ENCODE results near the gene ELL.

The ELL gene

DNA sequence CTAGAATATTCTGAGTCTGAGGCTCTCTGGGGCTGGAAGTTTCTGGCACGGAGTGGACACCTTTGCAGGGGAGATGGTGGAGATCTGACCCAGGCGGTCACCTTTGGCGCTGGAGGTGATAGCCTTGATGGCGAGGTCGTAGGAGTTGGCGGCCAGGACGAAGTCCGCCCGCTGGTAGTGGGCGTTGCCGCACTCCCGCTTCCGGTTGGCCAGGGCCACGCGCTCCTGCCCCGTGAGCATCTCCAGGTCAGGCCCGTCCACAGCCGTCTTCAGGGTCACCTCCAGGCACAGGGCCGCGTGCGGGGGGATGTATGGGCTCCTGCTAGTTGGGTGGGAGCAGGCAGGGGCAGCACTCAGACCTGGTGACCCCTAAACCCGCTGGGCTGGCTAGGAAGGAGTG lies 16.2 kb upstream of the ELL start:
- peak overlapping the region; percentile 87 for H2BK5ac ChIP-seq (ENCODE audit: low read length)
- H3K4ac ChIP-seq (ENCODE audit: low read length), result no peak overlapping the region
- no peak overlapping the region for H2BK15ac ChIP-seq (ENCODE audit: low read length)
- H3K9ac ChIP-seq (ENCODE audit: low read depth, low read length, poor library complexity), result no peak overlapping the region
- no peak for DNase-seq (ENCODE audit: low spot score)
- WGBS, 2 donors (ENCODE audit: extremely low coverage in 2 of 2, insufficient read length in 2 of 2, insufficient replicate concordance in 1 of 2), result no CpG with 5 or more reads among the region's 22 CpGs
- peak overlapping the region; percentile 8 for H3K14ac ChIP-seq (ENCODE audit: low read length)
- H3K27ac ChIP-seq (replicated peaks; ENCODE audit: low read length), result no peak overlapping the region
- H3K18ac ChIP-seq (ENCODE audit: low read length), result no peak overlapping the region
- peaks cover 45 to 70% of the 10 kb centered on the region in 2 donors for H3K36me3 ChIP-seq (replicated peaks in 1 of 2; ENCODE audit: control insufficient read depth in 2 of 2, insufficient read depth in 2 of 2, low read length in 2 of 2)
- no peak overlapping the region for H2BK12ac ChIP-seq (ENCODE audit: low read length)
- no peak overlapping the region for H2BK120ac ChIP-seq (ENCODE audit: low read depth, low read length)
- no peak overlapping the region for H2AFZ ChIP-seq (ENCODE audit: low read length)
- H3K4me3 ChIP-seq (ENCODE audit: low read length in 2 of 2), result no peak overlapping the region
- peaks cover 0 to 2% of the 10 kb centered on the region in 2 donors for H3K9me3 ChIP-seq (replicated peaks in 1 of 2; ENCODE audit: control insufficient read depth in 2 of 2, insufficient read depth in 1 of 2, low read depth in 1 of 2, low read length in 2 of 2)
- no peak overlapping the region for H3K23ac ChIP-seq (ENCODE audit: low read depth, low read length, poor library complexity)
- no peak overlapping the region for H2AK5ac ChIP-seq (ENCODE audit: low read depth, low read length)
- H3K27me3 ChIP-seq (ENCODE audit: control insufficient read depth in 3 of 3, insufficient read depth in 3 of 3, low read depth in 1 of 3, low read length in 3 of 3), result no peaks in the 10 kb centered on the region
- H3K79me1 ChIP-seq (ENCODE audit: low read depth, low read length), result peaks cover 12% of the 10 kb centered on the region
- H3K4me2 ChIP-seq (ENCODE audit: insufficient read depth, low read length, poor library complexity, severe bottlenecking), result no peak overlapping the region
- no peak overlapping the region for H4K91ac ChIP-seq (ENCODE audit: low read depth, low read length, poor library complexity)
- H3K4me1 ChIP-seq (ENCODE audit: control insufficient read depth in 2 of 2, insufficient read depth in 1 of 2, low read depth in 1 of 2, low read length in 2 of 2), result peaks cover 2 to 3% of the 10 kb centered on the region in 2 donors
- H4K8ac ChIP-seq (ENCODE audit: low read depth, low read length), result no peak overlapping the region

- Histone ChIP-seq H2BK15ac (ENCODE audit: low read length) (no peak overlapping the region), H2AFZ (ENCODE audit: low read length) (no peak overlapping the region), H3K4me2 (ENCODE audit: insufficient read depth, low read length, poor library complexity, severe bottlenecking) (no peak overlapping the region), H3K9ac (ENCODE audit: low read depth, low read length, poor library complexity) (no peak overlapping the region), H3K18ac (ENCODE audit: low read length) (peak overlapping the region; percentile 28), H3K4ac (ENCODE audit: low read length) (no peak overlapping the region), H2BK5ac (ENCODE audit: low read length) (no peak overlapping the region), H3K36me3 (replicated peaks in 1 of 2; ENCODE audit: control insufficient read depth in 2 of 2, insufficient read depth in 2 of 2, low read length in 2 of 2) (peaks cover 50 to 77% of the 10 kb centered on the region in 2 donors), H3K27me3 (ENCODE audit: control insufficient read depth in 3 of 3, insufficient read depth in 3 of 3, low read depth in 1 of 3, low read length in 3 of 3) (no peaks in the 10 kb centered on the region), H2BK12ac (ENCODE audit: low read length) (no peak overlapping the region), H2BK120ac (ENCODE audit: low read depth, low read length) (no peak overlapping the region), H3K79me1 (ENCODE audit: low read depth, low read length) (peaks cover 10% of the 10 kb centered on the region), H3K4me3 (ENCODE audit: low read length in 2 of 2) (no peak overlapping the region), H4K8ac (ENCODE audit: low read depth, low read length) (no peak overlapping the region), H3K9me3 (replicated peaks in 1 of 2; ENCODE audit: control insufficient read depth in 2 of 2, insufficient read depth in 1 of 2, low read depth in 1 of 2, low read length in 2 of 2) (peaks cover 0 to 2% of the 10 kb centered on the region in 2 donors), H3K27ac (replicated peaks; ENCODE audit: low read length) (no peak overlapping the region), H3K4me1 (ENCODE audit: control insufficient read depth in 2 of 2, insufficient read depth in 1 of 2, low read depth in 1 of 2, low read length in 2 of 2) (peaks cover under 1 to 2% of the 10 kb centered on the region in 2 donors), H2AK5ac (ENCODE audit: low read depth, low read length) (peak overlapping the region; percentile 28), H3K14ac (ENCODE audit: low read length) (no peak overlapping the region), H4K91ac (ENCODE audit: low read depth, low read length, poor library complexity) (no peak overlapping the region), H3K23ac (ENCODE audit: low read depth, low read length, poor library complexity) (no peak overlapping the region)
- no peak for DNase-seq (ENCODE audit: low spot score)
- WGBS, 2 donors (ENCODE audit: extremely low coverage in 2 of 2, insufficient read length in 2 of 2, insufficient replicate concordance in 1 of 2), result no CpG with 5 or more reads among the region's 17 CpGs
Measured at GRCh38 chr19:18537431-18537830, 15.6 kb upstream of the ELL start.

GRCh38 chr19:18536475-18536874 lies 14.6 kb upstream of the ELL start:
- Histone ChIP-seq H2BK5ac (ENCODE audit: low read length) (no peak overlapping the region), H3K36me3 (replicated peaks in 1 of 2; ENCODE audit: control insufficient read depth in 2 of 2, insufficient read depth in 2 of 2, low read length in 2 of 2) (peaks cover 56 to 80% of the 10 kb centered on the region in 2 donors), H3K79me1 (ENCODE audit: low read depth, low read length) (peaks cover 5% of the 10 kb centered on the region), H3K4me3 (ENCODE audit: low read length in 2 of 2) (no peak overlapping the region), H3K18ac (ENCODE audit: low read length) (no peak overlapping the region), H3K4me1 (ENCODE audit: control insufficient read depth in 2 of 2, insufficient read depth in 1 of 2, low read depth in 1 of 2, low read length in 2 of 2) (no peaks in the 10 kb centered on the region), H2AK5ac (ENCODE audit: low read depth, low read length) (no peak overlapping the region), H3K14ac (ENCODE audit: low read length) (no peak overlapping the region), H3K27me3 (ENCODE audit: control insufficient read depth in 3 of 3, insufficient read depth in 3 of 3, low read depth in 1 of 3, low read length in 3 of 3) (no peaks in the 10 kb centered on the region), H3K27ac (replicated peaks; ENCODE audit: low read length) (no peak overlapping the region), H2BK12ac (ENCODE audit: low read length) (peak overlapping the region; percentile 49), H3K4me2 (ENCODE audit: insufficient read depth, low read length, poor library complexity, severe bottlenecking) (no peak overlapping the region), H4K8ac (ENCODE audit: low read depth, low read length) (peak overlapping the region; percentile 99), H2AFZ (ENCODE audit: low read length) (no peak overlapping the region), H4K91ac (ENCODE audit: low read depth, low read length, poor library complexity) (no peak overlapping the region), H3K4ac (ENCODE audit: low read length) (no peak overlapping the region), H2BK15ac (ENCODE audit: low read length) (no peak overlapping the region), H3K9ac (ENCODE audit: low read depth, low read length, poor library complexity) (no peak overlapping the region), H3K23ac (ENCODE audit: low read depth, low read length, poor library complexity) (no peak overlapping the region), H2BK120ac (ENCODE audit: low read depth, low read length) (no peak overlapping the region), H3K9me3 (replicated peaks in 1 of 2; ENCODE audit: control insufficient read depth in 2 of 2, insufficient read depth in 1 of 2, low read depth in 1 of 2, low read length in 2 of 2) (peaks cover 0 to 2% of the 10 kb centered on the region in 2 donors)
- DNase-seq (ENCODE audit: low spot score), result no peak
- WGBS, 2 donors (ENCODE audit: extremely low coverage in 2 of 2, insufficient read length in 2 of 2, insufficient replicate concordance in 1 of 2), result no CpG with 5 or more reads among the region's 10 CpGs

DNA sequence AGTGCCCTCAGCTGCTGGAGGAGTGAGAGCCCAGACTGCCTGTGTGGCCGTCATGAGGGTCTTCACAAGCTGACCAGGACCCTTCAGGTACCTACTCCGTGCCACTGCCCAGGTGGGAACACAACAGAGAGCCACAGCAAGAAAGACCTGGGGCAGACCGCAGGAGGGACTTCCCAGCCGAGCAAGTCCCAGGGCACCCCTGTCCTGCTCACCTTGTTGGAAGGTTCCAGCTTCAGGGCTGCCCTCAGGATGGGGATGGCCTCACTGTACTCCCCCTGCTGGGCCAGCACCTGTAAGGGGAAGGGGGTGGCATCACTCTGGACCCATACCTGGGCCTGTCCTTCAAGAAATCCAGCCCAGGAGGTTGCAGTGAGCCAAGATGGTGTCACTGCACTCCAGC lies 11.2 kb upstream of the ELL start:
- no peak overlapping the region for H2AK5ac ChIP-seq (ENCODE audit: low read depth, low read length)
- no peaks in the 10 kb centered on the region for H3K4me1 ChIP-seq (ENCODE audit: control insufficient read depth in 2 of 2, insufficient read depth in 1 of 2, low read depth in 1 of 2, low read length in 2 of 2)
- no peaks in the 10 kb centered on the region for H3K27me3 ChIP-seq (ENCODE audit: control insufficient read depth in 3 of 3, insufficient read depth in 3 of 3, low read depth in 1 of 3, low read length in 3 of 3)
- H3K36me3 ChIP-seq (replicated peaks in 1 of 2; ENCODE audit: control insufficient read depth in 2 of 2, insufficient read depth in 2 of 2, low read length in 2 of 2), result peaks cover 42 to 54% of the 10 kb centered on the region in 2 donors
- no peak overlapping the region for H3K4me2 ChIP-seq (ENCODE audit: insufficient read depth, low read length, poor library complexity, severe bottlenecking)
- H2BK5ac ChIP-seq (ENCODE audit: low read length), result no peak overlapping the region
- H3K4me3 ChIP-seq (ENCODE audit: low read length in 2 of 2), result peak overlapping the region in 1 of 2 donors; percentile 21
- no CpG with 5 or more reads among the region's 4 CpGs for WGBS, 2 donors (ENCODE audit: extremely low coverage in 2 of 2, insufficient read length in 2 of 2, insufficient replicate concordance in 1 of 2)
- no peak overlapping the region for H2BK12ac ChIP-seq (ENCODE audit: low read length)
- peak overlapping the region; percentile 81 for H3K23ac ChIP-seq (ENCODE audit: low read depth, low read length, poor library complexity)
- H3K4ac ChIP-seq (ENCODE audit: low read length), result no peak overlapping the region
- no peaks in the 10 kb centered on the region for H3K79me1 ChIP-seq (ENCODE audit: low read depth, low read length)
- no peak for DNase-seq (ENCODE audit: low spot score)
- peaks cover 0 to 2% of the 10 kb centered on the region in 2 donors for H3K9me3 ChIP-seq (replicated peaks in 1 of 2; ENCODE audit: control insufficient read depth in 2 of 2, insufficient read depth in 1 of 2, low read depth in 1 of 2, low read length in 2 of 2)
- H3K14ac ChIP-seq (ENCODE audit: low read length), result no peak overlapping the region
- peak overlapping the region; percentile 63 for H3K9ac ChIP-seq (ENCODE audit: low read depth, low read length, poor library complexity)
- H3K27ac ChIP-seq (replicated peaks; ENCODE audit: low read length), result no peak overlapping the region
- H2AFZ ChIP-seq (ENCODE audit: low read length), result no peak overlapping the region
- H2BK15ac ChIP-seq (ENCODE audit: low read length), result no peak overlapping the region
- H3K18ac ChIP-seq (ENCODE audit: low read length), result peak overlapping the region; percentile 57
- H4K91ac ChIP-seq (ENCODE audit: low read depth, low read length, poor library complexity), result no peak overlapping the region
- no peak overlapping the region for H4K8ac ChIP-seq (ENCODE audit: low read depth, low read length)
- no peak overlapping the region for H2BK120ac ChIP-seq (ENCODE audit: low read depth, low read length)
